Measurements from ENCODE around the gene NUMB. TPM values are rescaled to one million over a fixed set of nuclear protein-coding genes. Genes with fewer than 3 reads are reported as not detected.
A peak's percentile ranks its signal among the peaks of the same experiment; 100 is the strongest.

The NUMB gene
- total RNA-seq, 3 donors from 2014 or later (not counting 1 experiment from before 2014, with no cell fraction given) = 50.0 to 67.4 (median 56.3) TPM

- peaks cover 14 to 34% of the 10 kb centered on the region in 2 donors for H3K4me1 Mint-ChIP-seq
- H3K36me3 Mint-ChIP-seq = no peaks in the 10 kb centered on the region
- 8% methylated on average over 64 of the region's 64 CpGs for WGBS (ENCODE audit: insufficient coverage)
- H3K27ac Mint-ChIP-seq = peak overlapping the region in 1 of 2 donors; percentile 1
- no peaks in the 10 kb centered on the region for H3K9me3 ChIP-seq (ENCODE audit: control insufficient read depth, insufficient read depth, low read length)
- peaks cover 30% of the 10 kb centered on the region for H3K4me1 ChIP-seq (ENCODE audit: control insufficient read depth, insufficient read depth, low read length)
- DNase-seq (peak; percentile 39 to 62), ATAC-seq (peak; percentile 81 to 95 (median 86))
- H3K36me3 ChIP-seq (ENCODE audit: control insufficient read depth, insufficient read depth, low read length) = no peaks in the 10 kb centered on the region
- no peak for TF ChIP-seq CTCF (IDR thresholded peaks at IDR 0.05)
- peak overlapping the region; percentile 92 for H3K4me3 Mint-ChIP-seq
- no peak overlapping the region for H3K27ac ChIP-seq (ENCODE audit: low read length)
- H3K9me3 Mint-ChIP-seq = no peaks in the 10 kb centered on the region
- peaks cover 39 to 48% of the 10 kb centered on the region in 2 donors for H3K27me3 Mint-ChIP-seq (ENCODE audit: low read depth in 2 of 2)
- peaks cover 17% of the 10 kb centered on the region for H3K27me3 ChIP-seq (ENCODE audit: control insufficient read depth, insufficient read depth, low read length)
- intact Hi-C loops (cut with micrococcal nuclease) = no loop called here
- peak overlapping the region; percentile 53 for H3K4me3 ChIP-seq (ENCODE audit: low read length)
Measured at GRCh38 chr14:73245480-73246325, 212.6 kb downstream of the NUMB start.

GRCh38 chr14:73244541-73245290 is 213.6 kb downstream of the NUMB start:
- H3K9me3 ChIP-seq (ENCODE audit: control insufficient read depth, insufficient read depth, low read length) = no peaks in the 10 kb centered on the region
- intact Hi-C loops (cut with micrococcal nuclease) = no loop called here
- H3K4me3 ChIP-seq (ENCODE audit: low read length) = no peak overlapping the region
- Mint-ChIP-seq H3K9me3 (no peaks in the 10 kb centered on the region), H3K4me3 (peak overlapping the region; percentile 80), H3K4me1 (peaks cover 14 to 34% of the 10 kb centered on the region in 2 donors), H3K36me3 (no peaks in the 10 kb centered on the region), H3K27ac (no peak overlapping the region), H3K27me3 (ENCODE audit: low read depth in 2 of 2) (peaks cover 43 to 48% of the 10 kb centered on the region in 2 donors)
- H3K4me1 ChIP-seq (ENCODE audit: control insufficient read depth, insufficient read depth, low read length) = peaks cover 33% of the 10 kb centered on the region
- 60% methylated on average over 14 of the region's 14 CpGs for WGBS (ENCODE audit: insufficient coverage)
- TF ChIP-seq CTCF (IDR thresholded peaks at IDR 0.05) = no peak
- no peak overlapping the region for H3K27ac ChIP-seq (ENCODE audit: low read length)
- no peak for ATAC-seq
- H3K36me3 ChIP-seq (ENCODE audit: control insufficient read depth, insufficient read depth, low read length) = no peaks in the 10 kb centered on the region
- H3K27me3 ChIP-seq (ENCODE audit: control insufficient read depth, insufficient read depth, low read length) = peaks cover 17% of the 10 kb centered on the region
- no peak for DNase-seq

GRCh38 chr14:73243748-73244147 is 214.6 kb downstream of the NUMB start:
- Histone ChIP-seq H3K4me1 (ENCODE audit: control insufficient read depth, insufficient read depth, low read length) (peaks cover 33% of the 10 kb centered on the region), H3K9me3 (ENCODE audit: control insufficient read depth, insufficient read depth, low read length) (no peaks in the 10 kb centered on the region), H3K36me3 (ENCODE audit: control insufficient read depth, insufficient read depth, low read length) (no peaks in the 10 kb centered on the region), H3K4me3 (ENCODE audit: low read length) (no peak overlapping the region), H3K27ac (ENCODE audit: low read length) (no peak overlapping the region), H3K27me3 (ENCODE audit: control insufficient read depth, insufficient read depth, low read length) (peaks cover 17% of the 10 kb centered on the region)
- DNase-seq (no peak), ATAC-seq (no peak)
- Mint-ChIP-seq H3K4me1 (peaks cover 14 to 34% of the 10 kb centered on the region in 2 donors), H3K36me3 (no peaks in the 10 kb centered on the region), H3K27ac (no peak overlapping the region), H3K4me3 (no peak overlapping the region), H3K9me3 (no peaks in the 10 kb centered on the region), H3K27me3 (ENCODE audit: low read depth in 2 of 2) (peaks cover 51 to 57% of the 10 kb centered on the region in 2 donors)
- WGBS (ENCODE audit: insufficient coverage) = 95% methylated on average over 2 of the region's 2 CpGs
- intact Hi-C loops (cut with micrococcal nuclease) = no loop called here
- no peak for TF ChIP-seq CTCF (IDR thresholded peaks at IDR 0.05)

All from natural killer cell (primary cell).